ENCODE measurements around the gene RALA.

RALA gene

GRCh38 chr7:39656415-39656814, 33.0 kb downstream of the RALA start:
- DNase-seq = no peak
- no peak for TF ChIP-seq CTCF (IDR thresholded peaks at IDR 0.05)
- no peaks in the 10 kb centered on the region for H3K4me1 Mint-ChIP-seq

GRCh38 chr7:39659356-39660013, 36.1 kb downstream of the RALA start:
- H3K27me3 Mint-ChIP-seq (ENCODE audit: low read depth, poor library complexity) = no peaks in the 10 kb centered on the region
- H3K4me1 Mint-ChIP-seq = no peaks in the 10 kb centered on the region
- H3K36me3 Mint-ChIP-seq (ENCODE audit: low read depth) = peaks cover 94% of the 10 kb centered on the region
- no peak for TF ChIP-seq CTCF (IDR thresholded peaks at IDR 0.05)
- peaks cover 59% of the 10 kb centered on the region for H3K9me3 Mint-ChIP-seq
- no peak overlapping the region for H3K27ac Mint-ChIP-seq
- no peak overlapping the region for H3K4me3 Mint-ChIP-seq
- DNase-seq = no peak

More at GRCh38 chr7:39656415-39656814, 33.0 kb downstream of the RALA start:
- Mint-ChIP-seq H3K27me3 (ENCODE audit: low read depth, poor library complexity) (no peaks in the 10 kb centered on the region), H3K27ac (no peak overlapping the region), H3K9me3 (peaks cover 38% of the 10 kb centered on the region), H3K36me3 (ENCODE audit: low read depth) (peaks cover 73% of the 10 kb centered on the region), H3K4me3 (no peak overlapping the region)

- Mint-ChIP-seq H3K27ac (no peak overlapping the region), H3K36me3 (ENCODE audit: low read depth) (peaks cover 81% of the 10 kb centered on the region), H3K4me3 (no peak overlapping the region), H3K9me3 (peaks cover 53% of the 10 kb centered on the region), H3K4me1 (peaks cover 10% of the 10 kb centered on the region), H3K27me3 (ENCODE audit: low read depth, poor library complexity) (no peaks in the 10 kb centered on the region)
- DNase-seq = no peak
- no peak for TF ChIP-seq CTCF (IDR thresholded peaks at IDR 0.05)
These were observed 38.6 kb downstream of the RALA start for GRCh38 chr7:39661960-39662359.

GRCh38 chr7:39663263-39663662, 39.9 kb downstream of the RALA start:
- H3K9me3 Mint-ChIP-seq = peaks cover 53% of the 10 kb centered on the region
- H3K36me3 Mint-ChIP-seq (ENCODE audit: low read depth) = peaks cover 79% of the 10 kb centered on the region
- no peaks in the 10 kb centered on the region for H3K27me3 Mint-ChIP-seq (ENCODE audit: low read depth, poor library complexity)
- no peak for DNase-seq
- H3K4me3 Mint-ChIP-seq = no peak overlapping the region
- H3K27ac Mint-ChIP-seq = no peak overlapping the region
- peaks cover 23% of the 10 kb centered on the region for H3K4me1 Mint-ChIP-seq
- no peak for TF ChIP-seq CTCF (IDR thresholded peaks at IDR 0.05)

- DNase-seq = no peak
- Mint-ChIP-seq H3K9me3 (peaks cover 53% of the 10 kb centered on the region), H3K27ac (no peak overlapping the region), H3K4me1 (peaks cover 23% of the 10 kb centered on the region), H3K36me3 (ENCODE audit: low read depth) (peaks cover 80% of the 10 kb centered on the region), H3K4me3 (no peak overlapping the region), H3K27me3 (ENCODE audit: low read depth, poor library complexity) (no peaks in the 10 kb centered on the region)
- no peak for TF ChIP-seq CTCF (IDR thresholded peaks at IDR 0.05)
These were observed 40.7 kb downstream of the RALA start for GRCh38 chr7:39664057-39664456.

GRCh38 chr7:39664585-39664984, 41.2 kb downstream of the RALA start:
- H3K4me3 Mint-ChIP-seq = no peak overlapping the region
- no peak overlapping the region for H3K27ac Mint-ChIP-seq
- peaks cover 78% of the 10 kb centered on the region for H3K36me3 Mint-ChIP-seq (ENCODE audit: low read depth)
- no peak for DNase-seq
- H3K4me1 Mint-ChIP-seq = peaks cover 23% of the 10 kb centered on the region
- H3K9me3 Mint-ChIP-seq = peaks cover 49% of the 10 kb centered on the region
- TF ChIP-seq CTCF (IDR thresholded peaks at IDR 0.05) = no peak
- H3K27me3 Mint-ChIP-seq (ENCODE audit: low read depth, poor library complexity) = no peaks in the 10 kb centered on the region
